Mononuclear cell (primary cell): ENCODE data around the gene CPZ. TPM values are rescaled to one million over a fixed set of nuclear protein-coding genes. Genes with fewer than 3 reads are reported as not detected.

Experiments
- H3K27me3 ChIP-seq: 2 replicates; pipeline ENCODE4 v1.6.0; 2011; ENCODE audit warnings: low read length, control low read depth; ENCODE audit not compliant: insufficient read depth
- H3K4me1 ChIP-seq: 2 replicates; pipeline ENCODE4 v1.5.1; 2011; ENCODE audit warnings: mild to moderate bottlenecking, low read length, control low read depth; ENCODE audit not compliant: insufficient read depth
- H3K4me3 ChIP-seq: 2 replicates; pipeline ENCODE4 v1.5.1; 2011; ENCODE audit warnings: mild to moderate bottlenecking, low read length, moderate library complexity
- H3K9me3 ChIP-seq: 2 replicates; pipeline ENCODE4 v1.5.1; 2011; ENCODE audit warnings: low read depth, mild to moderate bottlenecking, control low read depth, low read length
- total RNA-seq: library from RNA; depleted of rRNA; stranded (reverse); fragments of >200 nt; gene quantifications from one replicate; pipeline ENCODE4 v1.2.3, GENCODE V29; 2012

CPZ gene
- not detected for total RNA-seq

DNA sequence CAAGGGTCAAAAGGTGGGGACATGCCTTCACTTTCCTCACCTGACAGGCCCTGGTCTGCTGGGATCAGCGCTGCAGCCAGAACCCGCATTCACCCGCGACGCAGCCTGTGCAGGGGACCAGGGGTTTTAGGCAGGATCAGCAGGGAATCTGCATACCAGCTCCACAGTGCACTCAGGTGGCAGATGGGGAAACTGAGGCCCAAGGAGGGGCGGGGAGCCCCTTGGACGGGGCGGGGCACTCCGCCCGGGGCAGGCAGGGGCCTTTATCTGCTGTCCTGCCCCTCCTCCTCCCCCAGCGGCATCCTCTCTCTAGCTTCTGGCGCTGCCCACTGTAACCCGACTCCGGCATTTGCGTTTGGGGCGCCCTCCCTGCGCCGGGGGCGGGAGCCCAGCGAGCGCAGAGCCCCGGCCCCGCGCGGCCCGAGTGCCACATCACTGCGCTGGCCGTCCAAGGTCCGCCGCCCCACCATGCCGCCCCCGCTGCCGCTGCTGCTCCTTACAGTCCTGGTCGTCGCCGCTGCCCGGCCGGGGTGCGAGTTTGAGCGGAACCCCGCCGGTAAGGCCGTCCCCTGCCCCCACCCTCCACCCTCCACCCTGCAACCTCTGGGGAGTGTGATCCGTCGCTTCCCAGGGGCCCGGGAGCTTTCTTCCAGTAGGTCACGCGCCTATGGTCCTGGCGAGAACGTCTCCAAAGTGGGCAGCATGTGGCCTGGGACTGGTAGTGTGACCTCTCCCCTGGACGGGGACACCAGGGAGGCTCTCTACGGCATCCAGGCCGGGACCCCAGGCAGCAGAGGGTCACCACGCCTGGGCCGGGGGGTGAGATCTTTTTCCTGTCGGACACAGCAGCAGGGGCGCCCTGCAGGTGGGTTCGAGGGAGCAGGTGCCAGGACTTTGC, at the start of gene CPZ:
Gene CPZ, plus strand, starts transcription at position 400 of the 898 bp plus-strand sequence. Its CDS starts 69 bp downstream, at position 469.
- Histone ChIP-seq H3K9me3 (no peaks in the 10 kb centered on the region), H3K4me1 (no peaks in the 10 kb centered on the region), H3K4me3 (no peak within 1 kb of the TSS), H3K27me3 (peaks cover 5% of the 10 kb centered on the region)

DNA sequence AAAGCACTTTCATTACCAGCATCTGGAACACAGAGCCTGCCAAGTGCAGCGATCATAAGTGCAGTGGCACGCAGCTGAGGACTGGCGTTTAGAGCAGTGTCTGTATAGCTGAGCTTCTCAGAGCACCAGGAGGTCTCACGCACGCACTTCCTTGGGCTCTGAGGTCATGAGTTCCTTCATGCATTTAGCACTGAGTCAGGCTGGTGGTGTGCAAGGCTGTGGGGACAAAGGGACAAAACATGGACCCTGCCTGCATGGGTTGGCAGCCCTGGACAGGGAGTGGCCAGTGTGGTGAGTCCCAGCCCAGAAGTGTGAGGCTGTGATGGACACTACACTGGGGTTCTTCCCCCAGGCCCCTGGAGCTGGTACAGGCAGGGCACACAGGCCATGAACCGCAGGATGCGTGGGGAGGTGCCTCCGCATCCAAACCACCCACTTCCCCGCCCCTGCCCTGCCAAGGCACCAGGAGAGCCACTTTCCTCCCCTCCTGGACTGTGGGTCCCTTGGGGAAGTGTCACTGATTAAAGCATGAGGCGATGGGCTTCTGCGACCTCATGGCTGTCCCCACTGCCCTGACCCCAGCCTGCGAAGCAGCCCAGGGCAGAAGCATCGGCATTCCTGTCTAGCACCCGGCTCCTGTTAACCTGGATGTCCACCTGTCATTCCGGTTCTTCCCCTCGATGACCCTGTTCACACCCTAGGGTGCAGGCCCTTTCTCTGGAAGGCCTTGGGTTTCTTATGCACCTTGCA, 49.6 kb upstream of the CPZ start:
- H3K4me1 ChIP-seq, result no peaks in the 10 kb centered on the region
- H3K9me3 ChIP-seq, result no peaks in the 10 kb centered on the region
- H3K27me3 ChIP-seq, result no peaks in the 10 kb centered on the region
- H3K4me3 ChIP-seq, result no peak overlapping the region

DNA sequence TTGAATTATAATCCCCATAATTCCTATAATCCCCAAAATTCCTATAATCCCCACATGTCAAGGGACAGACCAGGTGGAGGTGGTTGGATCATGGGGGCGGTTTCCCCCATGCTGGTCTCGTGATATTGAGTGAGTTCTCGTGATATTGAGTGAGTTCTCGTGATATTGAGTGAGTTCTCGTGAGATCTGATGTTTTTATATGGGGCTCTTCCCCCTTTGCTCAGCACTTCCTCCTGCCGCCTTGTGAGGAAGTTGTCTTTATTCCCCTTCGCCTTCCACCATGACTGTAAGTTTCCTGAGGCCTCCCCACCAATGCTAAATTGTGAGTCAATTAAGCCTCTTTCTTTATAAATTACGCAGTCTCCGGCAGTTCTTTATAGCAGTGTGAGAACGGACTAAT, 48.9 kb upstream of the CPZ start:
- Histone ChIP-seq H3K9me3 (no peaks in the 10 kb centered on the region), H3K4me1 (no peaks in the 10 kb centered on the region), H3K4me3 (no peak overlapping the region), H3K27me3 (no peaks in the 10 kb centered on the region)

DNA sequence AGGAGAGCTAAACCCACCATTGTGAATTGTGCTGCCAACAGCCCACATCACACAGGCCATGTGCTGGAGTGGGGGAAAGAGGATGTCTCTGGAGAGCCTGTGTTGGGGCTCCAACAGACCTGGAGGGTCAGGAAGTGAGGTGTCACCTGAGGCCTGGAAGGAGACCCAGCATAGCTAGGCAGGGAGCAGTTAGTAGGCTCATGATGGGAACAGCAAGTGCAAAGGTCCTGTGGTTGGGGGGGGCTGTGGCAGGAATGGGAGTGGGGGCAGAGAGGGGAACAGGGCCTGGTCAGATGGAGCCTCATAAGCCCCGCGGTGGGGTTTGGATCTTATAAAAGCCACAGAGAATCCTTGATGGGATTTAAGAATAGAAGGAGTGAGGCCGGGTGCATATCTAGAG, 48.3 kb upstream of the CPZ start:
- H3K4me3 ChIP-seq, result no peak overlapping the region
- no peaks in the 10 kb centered on the region for H3K9me3 ChIP-seq
- H3K27me3 ChIP-seq, result no peaks in the 10 kb centered on the region
- no peaks in the 10 kb centered on the region for H3K4me1 ChIP-seq

GRCh38 chr4:8544741-8545438, 47.7 kb upstream of the CPZ start:
- no peaks in the 10 kb centered on the region for H3K4me1 ChIP-seq
- no peaks in the 10 kb centered on the region for H3K27me3 ChIP-seq
- H3K4me3 ChIP-seq, result no peak overlapping the region
- no peaks in the 10 kb centered on the region for H3K9me3 ChIP-seq

GRCh38 chr4:8545439-8545765, 47.2 kb upstream of the CPZ start:
- no peaks in the 10 kb centered on the region for H3K27me3 ChIP-seq
- H3K4me3 ChIP-seq, result no peak overlapping the region
- no peaks in the 10 kb centered on the region for H3K4me1 ChIP-seq
- no peaks in the 10 kb centered on the region for H3K9me3 ChIP-seq

GRCh38 chr4:8546766-8547107, 45.8 kb upstream of the CPZ start:
- Histone ChIP-seq H3K4me3 (no peak overlapping the region), H3K27me3 (no peaks in the 10 kb centered on the region), H3K4me1 (no peaks in the 10 kb centered on the region), H3K9me3 (no peaks in the 10 kb centered on the region)

DNA sequence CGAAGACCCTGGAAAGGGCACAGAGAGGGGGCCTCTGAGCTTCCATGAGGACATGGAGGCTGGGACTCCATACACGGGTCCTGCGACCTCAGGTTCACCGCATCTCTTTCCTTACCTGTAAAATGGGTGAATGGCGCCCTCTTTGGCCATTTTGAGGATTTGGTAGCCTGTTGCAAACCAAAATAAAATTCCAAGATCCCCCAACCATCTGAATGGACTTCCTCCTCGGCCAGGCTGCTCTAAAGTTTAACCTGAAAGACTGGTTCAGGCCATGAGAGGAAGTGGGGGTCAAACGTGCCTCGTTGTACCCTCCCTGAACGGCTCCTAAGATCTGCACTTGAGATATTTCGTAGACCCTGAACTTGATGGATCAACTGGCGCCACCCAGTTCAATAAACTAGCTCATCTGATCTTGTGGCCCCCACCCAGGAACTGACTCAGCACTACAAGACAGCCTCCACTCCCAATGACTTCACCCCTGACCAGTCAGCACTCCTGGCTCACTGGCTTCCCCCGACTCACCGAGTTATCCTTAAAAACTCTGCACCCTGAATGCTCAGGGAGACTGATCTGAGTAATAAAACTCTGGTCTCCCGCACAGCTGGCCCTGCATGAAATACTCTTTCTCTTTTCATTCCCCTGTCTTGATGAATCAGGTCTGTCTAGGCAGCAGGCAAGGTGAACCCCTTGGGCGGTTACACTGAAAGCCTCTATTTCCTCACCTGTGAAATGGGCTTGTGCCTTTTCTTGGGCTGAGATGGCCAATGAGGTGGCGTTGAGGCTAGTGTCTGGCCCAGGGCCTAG, 45.3 kb upstream of the CPZ start:
- Histone ChIP-seq H3K4me1 (no peaks in the 10 kb centered on the region), H3K9me3 (no peaks in the 10 kb centered on the region), H3K27me3 (no peaks in the 10 kb centered on the region), H3K4me3 (no peak overlapping the region)

GRCh38 chr4:8547912-8548730, 44.4 kb upstream of the CPZ start:
- Histone ChIP-seq H3K4me1 (no peaks in the 10 kb centered on the region), H3K9me3 (no peaks in the 10 kb centered on the region), H3K4me3 (no peak overlapping the region), H3K27me3 (no peaks in the 10 kb centered on the region)

GRCh38 chr4:8548731-8549351, 43.7 kb upstream of the CPZ start:
- no peaks in the 10 kb centered on the region for H3K9me3 ChIP-seq
- no peak overlapping the region for H3K4me3 ChIP-seq
- H3K27me3 ChIP-seq, result no peaks in the 10 kb centered on the region
- no peaks in the 10 kb centered on the region for H3K4me1 ChIP-seq

GRCh38 chr4:8549352-8549931, 43.1 kb upstream of the CPZ start:
- Histone ChIP-seq H3K4me3 (no peak overlapping the region), H3K4me1 (no peaks in the 10 kb centered on the region), H3K27me3 (no peaks in the 10 kb centered on the region), H3K9me3 (no peaks in the 10 kb centered on the region)

- H3K27me3 ChIP-seq, result no peaks in the 10 kb centered on the region
- H3K4me1 ChIP-seq, result no peaks in the 10 kb centered on the region
- H3K9me3 ChIP-seq, result no peaks in the 10 kb centered on the region
- H3K4me3 ChIP-seq, result no peak overlapping the region
These were observed 41.9 kb upstream of the CPZ start for GRCh38 chr4:8550691-8551090.

GRCh38 chr4:8552024-8552423, 40.5 kb upstream of the CPZ start:
- no peaks in the 10 kb centered on the region for H3K4me1 ChIP-seq
- H3K4me3 ChIP-seq, result no peak overlapping the region
- no peaks in the 10 kb centered on the region for H3K27me3 ChIP-seq
- H3K9me3 ChIP-seq, result no peaks in the 10 kb centered on the region
